Fibroblast of pulmonary artery (primary cell): Measurements from ENCODE around the gene CFL2.

Source experiments
- DNase-seq: peaks from one replicate; pipeline ENCODE4 v3.0.0-alpha.2; 2010; ENCODE audit warnings: low read depth
- H3K4me3 ChIP-seq: replicated peaks from 2 replicates; pipeline ENCODE4 v1.5.1; 2011; ENCODE audit warnings: low read depth, mild to moderate bottlenecking, control low read depth, low read length, moderate library complexity
- TF ChIP-seq, protein P1 (sequence below): IDR thresholded peaks from 2 replicates; pipeline ENCODE4 v1.5.1; 2011; ENCODE audit warnings: mild to moderate bottlenecking, control low read depth, low read length, inconsistent platforms; ENCODE audit errors: missing control alignments

Gene CFL2

DNA sequence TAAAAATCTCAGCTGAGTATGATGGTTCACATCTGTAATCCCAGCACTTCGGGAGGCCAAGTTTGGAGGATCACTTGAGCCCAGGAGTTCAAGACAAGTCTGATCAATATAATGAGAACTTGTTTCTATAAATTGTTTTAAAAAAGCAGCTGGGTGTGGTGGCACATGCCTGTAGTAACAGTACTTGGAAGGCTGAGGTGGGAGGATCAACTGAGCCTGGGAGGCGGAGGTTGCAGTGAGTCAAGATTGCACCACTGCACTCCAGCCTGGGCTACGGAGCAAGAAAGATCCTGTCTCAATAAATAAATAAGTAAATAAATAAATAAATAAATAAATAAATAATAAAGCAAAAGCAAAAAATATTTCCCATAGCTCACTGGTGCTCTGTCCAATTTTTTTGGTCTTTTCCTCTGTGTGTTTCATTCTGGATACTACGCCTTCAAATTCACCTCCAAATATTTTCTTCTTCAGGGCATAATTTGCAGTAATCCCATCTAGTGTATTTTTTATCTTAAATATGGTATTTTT, 51.8 kb downstream of the CFL2 start:
- H3K4me3 ChIP-seq, result no peak overlapping the region
- TF ChIP-seq, protein P1, sequence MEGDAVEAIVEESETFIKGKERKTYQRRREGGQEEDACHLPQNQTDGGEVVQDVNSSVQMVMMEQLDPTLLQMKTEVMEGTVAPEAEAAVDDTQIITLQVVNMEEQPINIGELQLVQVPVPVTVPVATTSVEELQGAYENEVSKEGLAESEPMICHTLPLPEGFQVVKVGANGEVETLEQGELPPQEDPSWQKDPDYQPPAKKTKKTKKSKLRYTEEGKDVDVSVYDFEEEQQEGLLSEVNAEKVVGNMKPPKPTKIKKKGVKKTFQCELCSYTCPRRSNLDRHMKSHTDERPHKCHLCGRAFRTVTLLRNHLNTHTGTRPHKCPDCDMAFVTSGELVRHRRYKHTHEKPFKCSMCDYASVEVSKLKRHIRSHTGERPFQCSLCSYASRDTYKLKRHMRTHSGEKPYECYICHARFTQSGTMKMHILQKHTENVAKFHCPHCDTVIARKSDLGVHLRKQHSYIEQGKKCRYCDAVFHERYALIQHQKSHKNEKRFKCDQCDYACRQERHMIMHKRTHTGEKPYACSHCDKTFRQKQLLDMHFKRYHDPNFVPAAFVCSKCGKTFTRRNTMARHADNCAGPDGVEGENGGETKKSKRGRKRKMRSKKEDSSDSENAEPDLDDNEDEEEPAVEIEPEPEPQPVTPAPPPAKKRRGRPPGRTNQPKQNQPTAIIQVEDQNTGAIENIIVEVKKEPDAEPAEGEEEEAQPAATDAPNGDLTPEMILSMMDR, result no peak
- peak; percentile 29 for DNase-seq

DNA sequence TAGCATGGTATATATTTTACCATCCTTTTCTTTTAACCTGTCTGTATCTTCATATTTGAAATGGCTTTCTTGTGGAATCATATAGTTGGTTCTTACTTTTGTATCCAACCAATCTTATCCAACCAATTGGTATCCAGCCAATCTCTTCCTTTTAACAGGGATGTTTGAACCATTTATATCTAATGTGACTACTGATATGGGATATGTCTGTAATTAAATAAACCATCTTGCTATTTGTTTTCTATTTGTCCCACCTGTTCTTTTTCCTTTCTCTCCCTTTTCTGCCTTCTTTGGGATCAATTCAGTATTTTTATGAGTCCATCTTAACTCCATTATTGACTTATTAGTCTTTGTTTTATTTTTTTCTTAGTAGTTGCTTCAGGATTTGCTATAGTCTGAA, 53.6 kb downstream of the CFL2 start:
- no peak for DNase-seq
- TF ChIP-seq, protein P1, result no peak
- no peak overlapping the region for H3K4me3 ChIP-seq
